Activated T-cell treated with anti-CD3 and anti-CD28 coated beads, Interleukin-2, amount 50 U/mL, for 4 hours (primary cell): ENCODE results near the gene SSTR5. TPM values are rescaled to one million over a fixed set of nuclear protein-coding genes. Genes with fewer than 3 reads are reported as not detected.
A peak's percentile ranks its signal among the peaks of the same experiment; 100 is the strongest.

Source experiments
- ATAC-seq, 2 donors: fragments of 200-7000 bp; cut with Tn5 transposase; one replicate each; pipeline ENCODE4 v1.10.0; 2021
- DNase-seq: peaks from one replicate; pipeline ENCODE4 v3.0.0-alpha.2; 2020
- H3K27me3 Mint-ChIP-seq: one replicate; pipeline ENCODE4 v1.8.0; 2021; ENCODE audit warnings: low read depth, mixed read lengths
- H3K36me3 Mint-ChIP-seq: one replicate; pipeline ENCODE4 v1.8.0; 2022; ENCODE audit warnings: mixed read lengths; ENCODE audit not compliant: insufficient read depth
- H3K4me1 Mint-ChIP-seq: one replicate; pipeline ENCODE4 v1.8.0; 2021; ENCODE audit warnings: low read depth, mixed read lengths
- H3K4me3 Mint-ChIP-seq: one replicate; pipeline ENCODE4 v1.8.0; 2021; ENCODE audit warnings: mild to moderate bottlenecking, moderate library complexity, mixed read lengths
- H3K9me3 Mint-ChIP-seq: one replicate; pipeline ENCODE4 v1.8.0; 2021; ENCODE audit warnings: mixed read lengths
- total RNA-seq, 3 donors: library from RNA; stranded (reverse); gene quantifications; one replicate each; pipeline ENCODE4 v1.2.1, GENCODE V29; 2021

The SSTR5 gene
- total RNA-seq, 3 donors from 2014 or later: not detected

- no peaks in the 10 kb centered on the region for H3K27me3 Mint-ChIP-seq
- H3K36me3 Mint-ChIP-seq: no peaks in the 10 kb centered on the region
These were observed 17.0 kb upstream of the SSTR5 start for GRCh38 chr16:1055557-1055924.

GRCh38 chr16:1056196-1056595 lies 16.4 kb upstream of the SSTR5 start:
- H3K9me3 Mint-ChIP-seq: peaks cover 5% of the 10 kb centered on the region
- H3K4me3 Mint-ChIP-seq: no peak overlapping the region
- no peaks in the 10 kb centered on the region for H3K27me3 Mint-ChIP-seq
- DNase-seq (no peak), ATAC-seq (no peak)
- no peaks in the 10 kb centered on the region for H3K36me3 Mint-ChIP-seq
- H3K4me1 Mint-ChIP-seq: no peaks in the 10 kb centered on the region

More at GRCh38 chr16:1055557-1055924, 17.0 kb upstream of the SSTR5 start:
- no peak for DNase-seq
- peaks cover 5% of the 10 kb centered on the region for H3K9me3 Mint-ChIP-seq
- H3K4me1 Mint-ChIP-seq: no peaks in the 10 kb centered on the region
- H3K4me3 Mint-ChIP-seq: no peak overlapping the region
- ATAC-seq: no peak

DNA sequence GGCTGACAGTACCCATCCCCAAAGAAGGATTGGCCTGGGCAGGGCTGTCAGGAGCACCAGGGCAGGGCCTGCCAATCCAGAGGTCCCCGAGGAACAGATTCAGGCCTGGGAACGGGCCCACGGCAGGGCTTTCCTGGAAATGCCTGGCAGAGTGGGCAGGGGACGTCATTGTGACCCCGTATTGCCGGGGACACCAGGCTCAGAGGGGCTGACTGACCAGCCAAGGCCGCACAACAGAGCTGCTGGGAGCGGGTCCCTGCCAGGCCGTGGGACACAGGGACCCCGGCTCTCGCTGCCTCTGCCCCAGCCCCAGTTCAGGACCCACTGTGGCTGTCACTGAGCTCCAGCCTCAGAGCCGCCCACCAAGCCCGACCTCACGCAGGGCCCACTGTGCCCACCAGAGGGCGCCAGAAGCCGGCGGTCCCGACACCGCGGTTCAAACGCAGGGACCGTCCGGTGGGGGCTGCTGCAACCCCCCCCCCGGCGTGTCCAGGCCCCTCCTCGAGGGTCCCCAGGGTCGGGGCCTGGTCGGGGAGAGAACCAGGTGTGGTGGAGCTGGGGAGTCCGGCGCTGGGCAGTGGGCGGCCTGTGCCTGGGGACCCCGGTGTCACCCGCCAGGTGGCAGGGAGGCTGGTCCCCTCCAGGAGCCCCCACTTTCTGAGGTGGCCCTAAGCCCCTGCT lies 15.2 kb upstream of the SSTR5 start:
- DNase-seq: peak; percentile 64
- no peak overlapping the region for H3K4me3 Mint-ChIP-seq
- no peaks in the 10 kb centered on the region for H3K27me3 Mint-ChIP-seq
- ATAC-seq: peak; percentile 71 to 79
- H3K9me3 Mint-ChIP-seq: peaks cover 5% of the 10 kb centered on the region
- H3K4me1 Mint-ChIP-seq: no peaks in the 10 kb centered on the region
- H3K36me3 Mint-ChIP-seq: no peaks in the 10 kb centered on the region

- H3K27me3 Mint-ChIP-seq: no peaks in the 10 kb centered on the region
- H3K4me3 Mint-ChIP-seq: no peak overlapping the region
- no peaks in the 10 kb centered on the region for H3K4me1 Mint-ChIP-seq
- peaks cover 5% of the 10 kb centered on the region for H3K9me3 Mint-ChIP-seq
- no peaks in the 10 kb centered on the region for H3K36me3 Mint-ChIP-seq
- no peak for DNase-seq
- ATAC-seq: no peak
These were observed 14.3 kb upstream of the SSTR5 start for GRCh38 chr16:1058216-1058615.

- no peaks in the 10 kb centered on the region for H3K4me1 Mint-ChIP-seq
- H3K36me3 Mint-ChIP-seq: no peaks in the 10 kb centered on the region
These were observed 13.2 kb upstream of the SSTR5 start for GRCh38 chr16:1059310-1059709.

DNA sequence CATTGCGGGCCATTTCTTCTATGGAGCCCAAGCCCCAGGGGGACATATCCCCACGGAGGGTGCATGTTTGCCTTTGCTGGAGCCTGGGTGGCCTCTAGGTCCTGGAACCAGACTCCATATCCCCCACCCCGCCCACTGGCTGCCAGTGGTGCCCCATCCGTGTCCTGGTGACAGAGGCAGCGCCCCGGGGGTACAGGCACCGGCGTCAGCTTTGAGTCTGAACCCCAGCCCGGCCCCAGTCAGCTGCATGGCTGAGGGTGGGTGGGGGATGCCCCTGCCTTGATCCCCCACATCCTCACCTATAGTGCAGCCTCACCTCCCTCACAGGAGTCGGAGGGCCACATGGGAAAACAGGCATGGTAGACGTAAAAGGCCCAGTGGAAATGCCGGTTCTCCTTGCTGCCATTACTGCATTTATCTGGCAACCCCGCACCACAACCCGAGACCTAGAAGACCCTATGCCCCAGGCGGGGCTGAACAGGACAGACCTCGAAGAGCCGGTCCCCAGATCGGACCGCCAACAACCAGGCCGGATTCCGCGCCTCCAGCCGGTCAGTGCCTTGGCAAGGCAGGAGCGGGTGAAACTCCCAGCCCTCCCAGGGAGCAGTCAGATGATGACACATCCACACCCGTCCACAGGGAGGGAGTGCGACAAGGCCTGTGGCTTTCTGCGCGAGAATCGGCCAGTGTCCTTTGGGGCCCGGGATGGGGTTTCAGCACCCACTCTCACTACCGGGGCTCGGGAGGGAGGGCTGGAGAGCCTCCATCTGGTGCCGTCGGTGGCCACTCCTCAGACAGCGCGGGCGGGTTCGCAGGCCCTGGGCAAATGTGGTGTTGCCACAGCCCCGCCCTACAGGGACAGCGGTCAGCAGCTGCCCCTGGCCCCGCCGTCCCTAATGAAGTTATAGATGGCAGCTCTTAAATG lies 11.9 kb upstream of the SSTR5 start:
- H3K27me3 Mint-ChIP-seq: peaks cover 18% of the 10 kb centered on the region
- H3K36me3 Mint-ChIP-seq: no peaks in the 10 kb centered on the region
- peaks cover 5% of the 10 kb centered on the region for H3K9me3 Mint-ChIP-seq
- no peaks in the 10 kb centered on the region for H3K4me1 Mint-ChIP-seq
- ATAC-seq: no peak
- no peak for DNase-seq
- H3K4me3 Mint-ChIP-seq: no peak overlapping the region

More at GRCh38 chr16:1059310-1059709, 13.2 kb upstream of the SSTR5 start:
- no peak overlapping the region for H3K4me3 Mint-ChIP-seq
- peaks cover 6% of the 10 kb centered on the region for H3K27me3 Mint-ChIP-seq
- ATAC-seq: no peak
- peaks cover 5% of the 10 kb centered on the region for H3K9me3 Mint-ChIP-seq
- no peak for DNase-seq

- DNase-seq (no peak), ATAC-seq (no peak)
- Mint-ChIP-seq H3K9me3 (peaks cover 5% of the 10 kb centered on the region), H3K4me3 (no peak overlapping the region), H3K4me1 (no peaks in the 10 kb centered on the region), H3K36me3 (no peaks in the 10 kb centered on the region), H3K27me3 (peaks cover 25% of the 10 kb centered on the region)
These were observed 10.6 kb upstream of the SSTR5 start for GRCh38 chr16:1061769-1062505.

DNA sequence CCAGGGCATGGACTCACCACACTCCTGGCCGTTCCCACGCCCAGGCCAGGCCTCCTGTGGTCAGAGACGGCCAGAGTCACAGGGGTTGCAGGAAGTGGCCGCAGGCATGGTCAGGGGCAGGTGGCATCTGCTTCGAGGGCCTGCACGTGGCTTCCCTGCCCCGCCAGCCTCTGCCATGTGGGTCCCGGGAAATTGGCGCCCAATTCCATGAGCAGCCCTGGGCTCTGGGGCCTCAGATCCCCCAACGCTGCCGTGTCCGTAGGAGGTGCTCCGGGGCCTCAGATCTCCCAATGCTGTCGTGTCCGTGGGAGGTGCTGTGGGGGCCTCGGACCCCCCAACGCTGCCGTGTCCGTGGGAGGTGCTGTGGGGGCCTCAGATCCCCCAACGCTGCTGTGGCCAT lies 9.7 kb upstream of the SSTR5 start:
- Mint-ChIP-seq H3K36me3 (no peaks in the 10 kb centered on the region), H3K4me1 (no peaks in the 10 kb centered on the region), H3K9me3 (peaks cover 5% of the 10 kb centered on the region), H3K27me3 (peaks cover 33% of the 10 kb centered on the region), H3K4me3 (no peak overlapping the region)
- DNase-seq (no peak), ATAC-seq (no peak)

DNA sequence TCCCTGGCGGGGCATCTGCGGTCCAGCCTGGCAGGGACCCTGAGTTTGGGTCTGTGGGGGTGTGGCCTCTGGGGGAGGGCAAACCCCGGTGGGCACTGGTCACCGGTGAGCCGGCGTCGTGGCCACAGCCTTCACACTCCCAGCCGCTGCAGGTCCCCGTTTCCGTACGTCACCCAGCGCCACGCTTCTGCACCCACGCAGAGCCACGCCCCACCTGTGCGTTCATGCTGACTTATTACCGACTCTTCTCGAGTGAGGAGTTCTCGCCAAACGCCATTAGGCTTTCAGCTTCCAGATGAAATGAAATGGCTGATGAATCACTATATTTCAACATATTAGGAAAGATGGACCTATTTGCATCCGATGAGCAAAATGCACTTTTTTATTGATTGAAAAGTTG lies 8.8 kb upstream of the SSTR5 start:
- Mint-ChIP-seq H3K9me3 (peaks cover 5% of the 10 kb centered on the region), H3K36me3 (no peaks in the 10 kb centered on the region), H3K4me3 (no peak overlapping the region), H3K4me1 (no peaks in the 10 kb centered on the region), H3K27me3 (peaks cover 34% of the 10 kb centered on the region)
- ATAC-seq: no peak
- DNase-seq: no peak

DNA sequence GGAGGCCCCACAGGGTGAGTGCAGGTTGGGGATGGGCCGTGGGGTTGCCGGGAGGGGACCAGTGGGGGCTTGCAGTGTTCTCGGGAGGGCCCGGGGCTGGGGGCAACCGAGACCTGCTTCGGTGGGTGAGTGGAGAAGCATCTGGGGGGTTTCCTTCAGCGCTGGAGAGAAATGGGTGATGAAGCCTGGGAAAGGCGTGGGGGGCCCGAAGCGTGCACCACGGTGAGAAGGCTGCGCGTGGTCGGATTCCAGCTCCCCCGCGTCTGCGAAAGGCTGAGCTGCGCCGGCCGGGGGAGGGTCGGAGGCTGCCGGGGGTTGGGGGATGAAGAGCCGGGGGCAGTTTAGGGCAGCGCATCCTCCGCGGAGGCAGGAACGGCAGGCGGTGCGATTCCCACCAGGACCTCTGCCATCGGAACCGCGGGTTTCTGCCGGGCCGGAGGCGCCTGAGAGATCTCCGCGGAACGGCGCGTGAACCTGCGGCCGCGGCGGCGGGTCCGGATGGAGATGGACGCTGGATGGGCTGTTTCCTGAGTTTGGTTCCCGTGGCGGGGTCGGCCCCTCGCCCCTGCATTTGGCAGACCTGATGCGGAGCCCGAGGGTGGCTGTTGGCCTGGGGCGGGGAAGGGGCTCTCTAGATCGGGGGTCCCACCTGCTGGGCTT lies 6.9 kb upstream of the SSTR5 start:
- ATAC-seq (no peak), DNase-seq (no peak)
- H3K4me1 Mint-ChIP-seq: no peaks in the 10 kb centered on the region
- H3K36me3 Mint-ChIP-seq: no peaks in the 10 kb centered on the region
- no peaks in the 10 kb centered on the region for H3K9me3 Mint-ChIP-seq
- no peak overlapping the region for H3K4me3 Mint-ChIP-seq
- H3K27me3 Mint-ChIP-seq: peaks cover 42% of the 10 kb centered on the region

DNA sequence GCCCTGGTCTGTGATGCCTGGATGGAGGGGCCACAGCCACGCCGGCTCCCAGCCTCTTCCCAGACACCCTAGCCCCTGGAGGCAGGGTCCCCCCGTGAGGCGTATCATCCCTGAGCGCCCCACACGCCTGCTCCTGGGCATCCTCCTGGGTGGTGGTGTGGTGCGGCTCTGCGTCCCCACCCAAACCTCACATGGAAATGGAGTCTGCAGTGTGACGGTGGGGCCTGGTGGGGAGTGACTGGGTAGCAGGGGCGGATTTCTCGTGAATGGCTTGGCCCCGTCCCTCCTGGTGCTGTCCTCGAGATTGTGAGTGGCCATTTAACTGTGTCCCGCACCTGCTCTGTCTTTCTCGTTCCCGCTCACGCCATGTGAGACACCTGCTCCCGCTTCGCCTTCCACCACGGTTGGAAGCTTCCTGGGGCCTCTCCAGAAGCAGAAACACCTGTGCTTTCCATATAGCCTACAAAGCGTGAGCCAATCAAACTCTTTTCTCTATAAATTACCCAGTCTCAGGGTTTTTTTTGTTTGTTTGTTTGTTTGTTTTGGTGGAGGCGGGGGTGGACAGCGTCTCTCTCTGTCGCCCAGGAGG lies 5.9 kb upstream of the SSTR5 start:
- ATAC-seq (no peak), DNase-seq (no peak)
- Mint-ChIP-seq H3K36me3 (no peaks in the 10 kb centered on the region), H3K4me3 (no peak overlapping the region), H3K9me3 (no peaks in the 10 kb centered on the region), H3K27me3 (peaks cover 49% of the 10 kb centered on the region), H3K4me1 (no peaks in the 10 kb centered on the region)

DNA sequence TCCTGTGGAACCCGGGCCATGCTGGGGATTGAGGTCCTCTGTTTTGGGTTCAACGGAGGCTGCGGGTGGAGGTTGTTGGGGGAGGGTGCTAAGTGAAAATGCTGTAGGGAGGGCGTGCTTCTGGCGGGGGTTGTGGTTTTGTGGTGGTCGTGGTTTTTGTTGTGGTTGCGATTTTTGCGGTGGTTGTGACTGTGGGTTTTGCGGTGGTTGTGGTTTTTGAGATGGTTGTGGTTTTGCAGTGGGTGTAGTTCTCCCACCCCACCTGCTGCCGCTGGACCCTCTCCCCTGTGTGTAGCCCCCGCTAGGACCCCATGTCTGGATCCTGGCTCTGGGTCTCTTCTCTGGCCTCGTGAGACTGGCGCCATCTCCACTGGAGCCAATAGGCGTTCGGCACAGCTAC lies 4.9 kb upstream of the SSTR5 start:
- Mint-ChIP-seq H3K27me3 (peaks cover 53% of the 10 kb centered on the region), H3K4me3 (no peak overlapping the region), H3K36me3 (no peaks in the 10 kb centered on the region), H3K4me1 (no peaks in the 10 kb centered on the region), H3K9me3 (no peaks in the 10 kb centered on the region)
- no peak for DNase-seq
- ATAC-seq: no peak

DNA sequence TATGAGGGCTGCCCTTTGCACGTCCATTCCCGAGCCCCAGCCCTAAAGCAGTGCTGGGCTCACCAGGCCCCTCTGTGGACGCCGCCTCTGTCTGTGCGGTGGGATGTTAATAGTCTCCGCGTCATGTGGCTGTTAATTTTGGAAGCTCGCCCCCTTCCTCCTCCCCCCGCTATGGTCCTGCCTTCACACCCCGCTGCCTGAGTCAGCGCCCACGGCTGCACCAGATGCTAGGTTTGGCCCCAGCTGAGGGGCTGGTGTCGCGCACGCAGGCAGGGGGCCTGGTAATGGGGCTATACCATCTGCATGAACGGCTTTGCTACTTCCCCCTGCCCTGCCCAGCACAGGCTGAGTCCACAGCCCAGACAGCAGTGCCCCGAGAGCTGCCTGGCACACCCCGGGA lies 4.1 kb upstream of the SSTR5 start:
- Mint-ChIP-seq H3K9me3 (no peaks in the 10 kb centered on the region), H3K4me1 (no peaks in the 10 kb centered on the region), H3K27me3 (peaks cover 53% of the 10 kb centered on the region), H3K36me3 (no peaks in the 10 kb centered on the region), H3K4me3 (no peak overlapping the region)
- ATAC-seq (no peak), DNase-seq (no peak)

- no peak for DNase-seq
- Mint-ChIP-seq H3K4me1 (no peaks in the 10 kb centered on the region), H3K36me3 (no peaks in the 10 kb centered on the region), H3K9me3 (no peaks in the 10 kb centered on the region), H3K4me3 (no peak overlapping the region), H3K27me3 (peaks cover 50% of the 10 kb centered on the region)
- ATAC-seq: no peak
These were observed 3.4 kb upstream of the SSTR5 start for GRCh38 chr16:1069154-1069553.
